Mucosa of descending colon (tissue), 3 donors: Measurements from ENCODE around the gene PRKACG. TPM values are rescaled to one million over a fixed set of nuclear protein-coding genes. Genes with fewer than 3 reads are reported as not detected.

Experiments
- ATAC-seq: fragments of 200-7000 bp; cut with Tn5 transposase; one replicate; pipeline ENCODE4 v1.9.1; 2020; ENCODE audit warnings: mild to moderate bottlenecking, moderate library complexity
- DNase-seq, 3 donors: peaks; one replicate each; pipeline ENCODE4 v3.0.0-alpha.2; 2020
- H3K36me3 ChIP-seq: fragments of 200-600 bp; one replicate; pipeline ENCODE4 v1.8.0; 2021; ENCODE audit warnings: low read depth, mild to moderate bottlenecking
- H3K4me1 ChIP-seq: fragments of 200-600 bp; one replicate; pipeline ENCODE4 v1.8.0; 2021; ENCODE audit warnings: low read depth, mild to moderate bottlenecking
- H3K4me3 ChIP-seq: fragments of 200-600 bp; one replicate; pipeline ENCODE4 v1.8.0; 2021; ENCODE audit warnings: mild to moderate bottlenecking
- H3K9me3 ChIP-seq: fragments of 200-600 bp; one replicate; pipeline ENCODE4 v1.8.0; 2021; ENCODE audit warnings: mild to moderate bottlenecking
- CTCF ChIP-seq: fragments of 200-600 bp; IDR thresholded peaks from one replicate; pipeline ENCODE4 v1.8.0; 2022; ENCODE audit warnings: antibody characterized with exemption, mild to moderate bottlenecking
- intact Hi-C, 2 donors: fragments of 100-400 bp; cut with DNase I in 1 of 2; cut with micrococcal nuclease in 1 of 2; formaldehyde crosslinking; loops; one replicate each; pipeline versions ENCODE4 v1.11.0 to v1.11.1; 2022; cut with DNase I, micrococcal nuclease
- total RNA-seq, 3 donors: library from RNA; stranded (reverse); fragmentation: NEBNext Ultra II Directional in 2 of 3; extraction: Animal tissue kit (Norgen Biotek cat#: 25700) in 2 of 3; gene quantifications; one replicate each; pipeline versions ENCODE4 v1.2.1 to v1.2.4, GENCODE V29; 2021 to 2023
- donor health status: DM: no; HTN: no; CAD: no; lungs with moderate emphysema.
- donor health status: DM: no; HTN: no; CAD: no.
- donor health status: DM: no; HTN: yes; CAD: no.

The PRKACG gene
- total RNA-seq, 3 donors from 2014 or later: not detected

GRCh38 chr9:69013382-69013727 is 558 bp downstream of the PRKACG start:
- Histone ChIP-seq H3K4me1 (no peaks in the 10 kb centered on the region), H3K36me3 (no peaks in the 10 kb centered on the region), H3K9me3 (no peaks in the 10 kb centered on the region), H3K4me3 (no peak overlapping the region)
- no peak for DNase-seq
- ATAC-seq: no peak
- TF ChIP-seq CTCF: no peak
- intact Hi-C loops: no loop called here

DNA sequence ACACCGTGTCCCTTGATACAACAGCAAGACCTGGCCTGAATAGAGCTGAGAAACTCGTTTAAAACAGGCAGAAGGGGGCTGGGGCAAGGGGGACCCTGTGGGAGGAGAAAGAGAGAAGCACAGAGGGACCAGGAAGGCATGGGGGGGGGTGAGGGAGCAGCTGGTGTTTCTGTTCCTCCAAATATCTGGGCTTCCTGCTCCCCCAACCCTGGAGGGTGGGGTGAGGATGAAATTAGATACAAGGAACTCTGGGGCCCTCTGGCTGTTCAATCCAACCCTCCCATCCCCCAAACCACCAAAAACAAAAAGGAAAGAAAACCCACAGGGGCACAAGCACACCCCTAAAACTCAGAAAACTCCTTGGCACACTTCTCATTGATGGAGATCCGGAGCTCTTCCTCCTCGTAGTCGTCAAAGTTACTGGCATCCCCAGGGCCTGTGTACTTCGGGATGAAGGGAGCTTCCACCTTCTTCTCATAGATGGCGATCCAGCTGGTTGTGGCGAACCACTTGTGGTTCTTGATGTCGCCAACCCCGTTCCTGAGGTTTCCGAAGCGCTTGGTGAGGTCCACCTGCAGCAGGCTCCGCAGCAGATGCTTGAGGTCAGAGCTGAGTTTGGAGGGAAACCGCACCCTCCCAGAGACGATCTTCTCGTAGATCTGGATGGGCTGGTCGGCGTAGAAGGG is 1.1 kb downstream of the PRKACG start:
- intact Hi-C loops: no loop called here
- ATAC-seq (no peak), DNase-seq (no peak)
- no peaks in the 10 kb centered on the region for H3K9me3 ChIP-seq
- no peak for TF ChIP-seq CTCF
- H3K4me3 ChIP-seq: no peak overlapping the region
- no peaks in the 10 kb centered on the region for H3K4me1 ChIP-seq
- H3K36me3 ChIP-seq: no peaks in the 10 kb centered on the region

GRCh38 chr9:69009708-69010107 is 4.2 kb downstream of the PRKACG start:
- H3K36me3 ChIP-seq: no peaks in the 10 kb centered on the region
- no peak for DNase-seq
- no peak for TF ChIP-seq CTCF
- no peak overlapping the region for H3K4me3 ChIP-seq
- H3K4me1 ChIP-seq: no peaks in the 10 kb centered on the region
- intact Hi-C loops: no loop called here
- no peaks in the 10 kb centered on the region for H3K9me3 ChIP-seq
- no peak for ATAC-seq

GRCh38 chr9:69004836-69005235 is 9.1 kb downstream of the PRKACG start:
- ATAC-seq: no peak
- H3K9me3 ChIP-seq: no peaks in the 10 kb centered on the region
- H3K36me3 ChIP-seq: no peaks in the 10 kb centered on the region
- no peaks in the 10 kb centered on the region for H3K4me1 ChIP-seq
- no peak overlapping the region for H3K4me3 ChIP-seq
- TF ChIP-seq CTCF: no peak
- intact Hi-C loops: no loop called here
- no peak for DNase-seq

- no peak for ATAC-seq
- TF ChIP-seq CTCF: no peak
- no peaks in the 10 kb centered on the region for H3K36me3 ChIP-seq
- no peaks in the 10 kb centered on the region for H3K9me3 ChIP-seq
- H3K4me1 ChIP-seq: no peaks in the 10 kb centered on the region
- intact Hi-C loops: no loop called here
- DNase-seq: no peak
- no peak overlapping the region for H3K4me3 ChIP-seq
Measured at GRCh38 chr9:69003051-69003450, 10.9 kb downstream of the PRKACG start.

GRCh38 chr9:69001921-69002320 is 12.0 kb downstream of the PRKACG start:
- Histone ChIP-seq H3K36me3 (no peaks in the 10 kb centered on the region), H3K4me3 (no peak overlapping the region), H3K9me3 (no peaks in the 10 kb centered on the region), H3K4me1 (no peaks in the 10 kb centered on the region)
- DNase-seq (no peak), ATAC-seq (no peak)
- no peak for TF ChIP-seq CTCF
- intact Hi-C loops: no loop called here
